ENCODE measurements around the gene PLCH2. TPM values are rescaled to one million over a fixed set of nuclear protein-coding genes. Genes with fewer than 3 reads are reported as not detected.

PLCH2 gene
- total RNA-seq, 1 experiment from 2014 or later, result 123 TPM

DNA sequence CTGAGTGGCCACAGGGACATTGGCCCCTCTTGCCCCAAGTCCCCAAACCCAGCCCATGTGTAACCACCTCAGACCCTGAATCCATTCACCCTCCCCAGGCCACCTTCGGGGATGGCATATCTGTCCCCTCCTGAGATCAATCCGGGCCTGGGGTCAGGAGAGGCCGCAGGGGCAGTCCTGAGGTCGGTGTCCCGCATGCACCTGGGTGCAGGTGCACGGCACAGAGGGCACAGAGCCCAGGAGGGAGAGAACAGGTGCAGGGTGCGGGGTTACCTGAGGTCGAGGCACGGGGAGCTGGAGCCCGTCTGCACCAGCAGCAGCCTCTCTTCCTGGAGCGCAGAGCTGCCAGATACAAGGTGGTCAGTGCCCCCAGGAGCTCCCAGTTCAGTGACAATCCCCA, 33.5 kb downstream of the PLCH2 start:
- no peaks in the 10 kb centered on the region for H3K4me1 Mint-ChIP-seq (ENCODE audit: insufficient read depth, unreplicated experiment)
- intact Hi-C loops (cut with micrococcal nuclease), result no loop called here
- no peaks in the 10 kb centered on the region for H3K27me3 Mint-ChIP-seq (ENCODE audit: insufficient read depth, unreplicated experiment)
- no TSS peak for BruUV-seq (replicated peaks)
- H3K4me3 Mint-ChIP-seq (ENCODE audit: unreplicated experiment), result no peak overlapping the region
- CTCF ChIA-PET, result interaction anchor here (0.6 to 1.0 kb wide), 2 partner anchors 35 to 38 kb away, joined by 3 read pairs; no protein-coding TSS in a partner anchor
- no peaks in the 10 kb centered on the region for H3K9me3 Mint-ChIP-seq (ENCODE audit: unreplicated experiment)
- H3K27ac Mint-ChIP-seq (ENCODE audit: low read depth, unreplicated experiment), result no peak overlapping the region
- POLR2A ChIA-PET, result interaction anchor here (1.1 to 1.3 kb wide), 2 partner anchors 16 to 25 kb away, joined by 3 to 4 read pairs; no protein-coding TSS in a partner anchor
- DNase-seq (ENCODE audit: unreplicated experiment), result no peak
- TF ChIP-seq, protein P1, sequence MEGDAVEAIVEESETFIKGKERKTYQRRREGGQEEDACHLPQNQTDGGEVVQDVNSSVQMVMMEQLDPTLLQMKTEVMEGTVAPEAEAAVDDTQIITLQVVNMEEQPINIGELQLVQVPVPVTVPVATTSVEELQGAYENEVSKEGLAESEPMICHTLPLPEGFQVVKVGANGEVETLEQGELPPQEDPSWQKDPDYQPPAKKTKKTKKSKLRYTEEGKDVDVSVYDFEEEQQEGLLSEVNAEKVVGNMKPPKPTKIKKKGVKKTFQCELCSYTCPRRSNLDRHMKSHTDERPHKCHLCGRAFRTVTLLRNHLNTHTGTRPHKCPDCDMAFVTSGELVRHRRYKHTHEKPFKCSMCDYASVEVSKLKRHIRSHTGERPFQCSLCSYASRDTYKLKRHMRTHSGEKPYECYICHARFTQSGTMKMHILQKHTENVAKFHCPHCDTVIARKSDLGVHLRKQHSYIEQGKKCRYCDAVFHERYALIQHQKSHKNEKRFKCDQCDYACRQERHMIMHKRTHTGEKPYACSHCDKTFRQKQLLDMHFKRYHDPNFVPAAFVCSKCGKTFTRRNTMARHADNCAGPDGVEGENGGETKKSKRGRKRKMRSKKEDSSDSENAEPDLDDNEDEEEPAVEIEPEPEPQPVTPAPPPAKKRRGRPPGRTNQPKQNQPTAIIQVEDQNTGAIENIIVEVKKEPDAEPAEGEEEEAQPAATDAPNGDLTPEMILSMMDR (IDR thresholded peaks at IDR 0.05; ENCODE audit: unreplicated experiment), result no peak
- peaks cover 30% of the 10 kb centered on the region for H3K36me3 Mint-ChIP-seq (ENCODE audit: insufficient read depth, unreplicated experiment)

DNA sequence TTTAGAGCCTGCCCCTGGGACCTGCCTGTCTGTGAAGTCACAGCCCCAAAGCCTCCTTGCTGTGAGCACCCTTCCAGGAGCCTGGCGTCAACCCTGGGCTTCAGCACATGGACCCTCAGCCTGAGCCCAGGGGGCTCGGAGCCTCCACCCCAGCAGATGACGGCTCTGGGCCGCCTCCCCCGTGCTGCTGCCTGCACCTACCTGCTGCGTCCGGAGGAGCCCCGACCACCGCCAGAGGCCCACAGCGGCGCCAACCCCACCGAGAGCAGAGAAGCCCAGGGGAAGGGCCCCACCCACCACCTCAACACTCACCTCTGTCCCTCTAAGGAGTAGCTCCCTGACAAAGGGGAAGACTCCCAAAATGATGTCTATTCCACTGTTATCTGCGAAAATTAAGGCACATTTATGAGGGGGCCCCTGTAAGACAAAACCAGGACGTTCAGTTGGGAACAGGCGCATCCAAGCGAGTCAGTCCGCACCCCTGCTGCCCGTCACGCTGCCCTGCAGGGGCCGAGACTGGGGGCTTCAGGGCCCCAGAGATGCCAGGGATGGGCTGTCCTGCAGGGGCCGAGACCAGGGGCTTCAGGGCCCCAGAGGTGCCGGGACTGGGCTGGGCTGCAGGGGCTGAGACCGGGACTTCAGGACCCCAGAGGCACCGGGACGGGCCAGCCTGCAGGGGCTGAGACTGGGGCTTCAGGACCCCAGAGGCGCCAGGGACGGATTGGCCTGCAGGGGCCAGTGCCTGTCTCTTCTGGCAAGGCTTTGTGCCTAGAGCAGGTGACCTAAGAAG, 34.5 kb downstream of the PLCH2 start:
- POLR2A ChIA-PET, result interaction anchor here (1.3 kb wide), 1 partner anchor 15 kb away, joined by 4 read pairs; no protein-coding TSS in a partner anchor
- BruUV-seq (replicated peaks), result no TSS peak
- DNase-seq (ENCODE audit: unreplicated experiment), result no peak
- H3K27me3 Mint-ChIP-seq (ENCODE audit: insufficient read depth, unreplicated experiment), result no peaks in the 10 kb centered on the region
- TF ChIP-seq, protein P1 (IDR thresholded peaks at IDR 0.05; ENCODE audit: unreplicated experiment), result no peak
- H3K27ac Mint-ChIP-seq (ENCODE audit: low read depth, unreplicated experiment), result no peak overlapping the region
- H3K9me3 Mint-ChIP-seq (ENCODE audit: unreplicated experiment), result no peaks in the 10 kb centered on the region
- peaks cover 29% of the 10 kb centered on the region for H3K36me3 Mint-ChIP-seq (ENCODE audit: insufficient read depth, unreplicated experiment)
- no peak overlapping the region for H3K4me3 Mint-ChIP-seq (ENCODE audit: unreplicated experiment)
- intact Hi-C loops (cut with micrococcal nuclease), result no loop called here
- H3K4me1 Mint-ChIP-seq (ENCODE audit: insufficient read depth, unreplicated experiment), result no peaks in the 10 kb centered on the region
- CTCF ChIA-PET, result interaction anchor here (0.6 to 1.0 kb wide), 3 partner anchors 34 to 95 kb away, joined by 3 read pairs; no protein-coding TSS in a partner anchor

DNA sequence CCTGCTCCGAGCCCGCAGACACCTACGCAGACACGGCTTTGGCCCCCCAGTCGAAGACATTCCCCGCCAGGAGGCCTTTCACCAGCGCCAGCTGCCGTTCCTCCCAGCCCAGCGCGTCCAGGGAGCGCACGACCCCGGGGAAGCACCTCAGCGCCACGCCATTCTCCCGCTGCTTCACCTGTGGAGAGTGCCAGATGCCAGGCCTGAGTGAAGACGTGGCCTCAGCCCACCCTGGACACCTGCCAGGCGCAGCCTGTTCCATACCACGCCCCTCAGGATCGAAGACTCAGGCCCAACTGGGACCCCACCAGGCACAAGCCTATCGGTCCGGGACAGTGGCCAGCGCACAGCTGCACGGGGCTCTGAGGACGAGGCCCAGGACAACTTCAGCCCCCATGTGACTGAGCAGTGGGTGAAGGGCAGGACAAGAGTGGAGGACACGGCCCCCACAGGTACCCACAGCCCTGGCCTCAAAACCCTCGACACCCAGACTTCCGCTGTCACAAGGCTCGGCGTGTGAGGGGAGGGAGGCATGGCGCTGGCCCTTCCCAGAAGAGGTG, 36.9 kb downstream of the PLCH2 start:
- POLR2A ChIA-PET, result interaction anchor here (0.9 kb wide), 1 partner anchor 959 kb away, joined by 3 read pairs; no protein-coding TSS in a partner anchor
- no TSS peak for BruUV-seq (replicated peaks)
- Mint-ChIP-seq H3K27me3 (ENCODE audit: insufficient read depth, unreplicated experiment) (no peaks in the 10 kb centered on the region), H3K27ac (ENCODE audit: low read depth, unreplicated experiment) (no peak overlapping the region), H3K4me1 (ENCODE audit: insufficient read depth, unreplicated experiment) (no peaks in the 10 kb centered on the region), H3K36me3 (ENCODE audit: insufficient read depth, unreplicated experiment) (peaks cover 29% of the 10 kb centered on the region), H3K4me3 (ENCODE audit: unreplicated experiment) (no peak overlapping the region), H3K9me3 (ENCODE audit: unreplicated experiment) (no peaks in the 10 kb centered on the region)
- CTCF ChIA-PET, result interaction anchor here (1.3 kb wide), 1 partner anchor 20 kb away, joined by 4 read pairs; no protein-coding TSS in a partner anchor
- TF ChIP-seq, protein P1 (IDR thresholded peaks at IDR 0.05; ENCODE audit: unreplicated experiment), result no peak
- no peak for DNase-seq (ENCODE audit: unreplicated experiment)
- intact Hi-C loops (cut with micrococcal nuclease), result no loop called here

DNA sequence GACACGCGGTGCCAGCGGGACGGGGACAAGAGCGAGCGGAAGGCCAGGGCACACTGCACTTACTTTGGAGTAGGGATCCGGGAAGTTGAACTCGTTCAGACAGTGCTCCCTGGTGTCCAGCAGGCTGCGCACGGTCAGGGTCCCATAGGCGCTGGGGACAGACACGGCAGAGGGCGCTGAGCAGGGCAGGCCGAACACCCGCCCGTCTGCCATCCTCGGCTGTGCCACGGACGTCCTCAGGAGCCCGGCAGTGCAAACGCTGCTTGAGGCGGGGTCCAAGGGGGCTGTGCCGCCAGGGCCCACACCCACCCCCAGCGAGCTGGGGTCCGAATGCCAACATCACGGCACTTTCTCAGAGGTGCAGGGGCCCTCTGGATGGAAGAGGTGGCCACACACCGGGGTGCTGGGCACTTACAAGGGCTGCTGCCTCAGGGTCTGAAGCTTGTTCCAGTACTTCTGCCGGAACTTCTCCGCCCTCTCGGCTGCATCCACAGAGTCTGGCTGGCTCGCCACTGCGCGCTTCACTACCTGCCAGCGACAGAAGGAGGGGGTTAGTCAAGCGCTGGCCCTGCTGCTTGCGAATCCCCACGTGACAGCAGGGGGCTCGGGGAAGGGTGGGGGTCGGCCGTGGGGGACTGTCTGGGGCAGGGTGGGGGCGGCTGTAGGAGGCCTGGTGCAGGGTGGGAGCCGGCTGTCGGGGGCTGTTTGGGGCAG, 38.0 kb downstream of the PLCH2 start:
- BruUV-seq (replicated peaks), result no TSS peak
- POLR2A ChIA-PET, result no interaction called here
- Mint-ChIP-seq H3K27ac (ENCODE audit: low read depth, unreplicated experiment) (no peak overlapping the region), H3K4me1 (ENCODE audit: insufficient read depth, unreplicated experiment) (no peaks in the 10 kb centered on the region), H3K36me3 (ENCODE audit: insufficient read depth, unreplicated experiment) (peaks cover 29% of the 10 kb centered on the region), H3K4me3 (ENCODE audit: unreplicated experiment) (no peak overlapping the region), H3K9me3 (ENCODE audit: unreplicated experiment) (no peaks in the 10 kb centered on the region), H3K27me3 (ENCODE audit: insufficient read depth, unreplicated experiment) (no peaks in the 10 kb centered on the region)
- intact Hi-C loops (cut with micrococcal nuclease), result no loop called here
- DNase-seq (ENCODE audit: unreplicated experiment), result no peak
- TF ChIP-seq, protein P1 (IDR thresholded peaks at IDR 0.05; ENCODE audit: unreplicated experiment), result no peak
- CTCF ChIA-PET, result no interaction called here

Data from MCF 10A (cell line).